ENCODE results near the gene FGFBP1. TPM values are rescaled to one million over a fixed set of nuclear protein-coding genes. Genes with fewer than 3 reads are reported as not detected.

The FGFBP1 gene
- total and polyA plus RNA-seq, 9 of the 15 experiments (the other 6 are each of a cell fraction or from before 2014, with no cell fraction given) = not detected

DNA sequence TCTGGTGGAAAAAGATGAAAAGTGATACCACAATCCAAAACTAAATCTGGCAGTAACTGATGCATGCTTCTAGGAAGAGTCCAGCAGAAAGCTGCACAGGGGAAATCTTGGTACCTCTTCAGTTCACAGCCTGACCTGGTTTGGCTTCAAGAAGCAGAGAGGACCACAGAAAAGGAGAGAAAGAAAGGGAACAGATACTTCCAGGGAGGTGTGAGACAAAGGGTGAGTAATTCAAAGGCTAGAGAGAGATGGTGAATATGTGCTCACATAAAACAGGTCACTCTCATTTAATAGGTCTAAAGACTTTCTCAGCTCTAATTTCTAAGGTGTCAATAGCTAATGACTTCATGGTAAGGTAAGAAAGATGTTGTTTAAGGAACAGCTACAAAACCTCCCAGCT, 13.2 kb upstream of the FGFBP1 start:
- no peak overlapping the region for H3K4me2 ChIP-seq (ENCODE audit: insufficient read depth, low read length)
- intact Hi-C loops (cut with micrococcal nuclease) (no loop called here), in situ Hi-C loops (cut with MboI) (no loop called here)
- H3K4me1 ChIP-seq (replicated peaks in 1 of 2; ENCODE audit: control insufficient read depth in 2 of 2, insufficient read depth in 2 of 2, low read length in 2 of 2) = no peaks in the 10 kb centered on the region
- ATAC-seq (no peak), DNase-seq (ENCODE audit: extremely low read depth in 1 of 4, low spot score in 3 of 4) (no peak), FAIRE-seq (no peak)
- no peaks in the 10 kb centered on the region for H3K36me3 ChIP-seq (ENCODE audit: control insufficient read depth, insufficient read depth, low read length)
- peaks cover 0 to 12% of the 10 kb centered on the region in 2 experiments; a peak in 1 of 5 replicates for H3K27me3 ChIP-seq (ENCODE audit: control insufficient read depth in 2 of 2, insufficient read depth in 2 of 2, low read length in 2 of 2)
- ChIA-PET POLR2A (interaction anchor here (0.6 kb wide), 1 partner anchor 48 kb away, joined by 3 read pairs; no protein-coding TSS in a partner anchor), CTCF (ENCODE audit: low intra/inter-chr PET ratio) (no interaction called here)
- H3K9me3 ChIP-seq (replicated peaks; ENCODE audit: control insufficient read depth, insufficient read depth, low read depth, low read length) = no peaks in the 10 kb centered on the region
- no peak overlapping the region for H3K27ac ChIP-seq (ENCODE audit: extremely low read depth, low read depth, low read length)
- H3K9ac ChIP-seq (ENCODE audit: insufficient read depth in 1 of 2, low read depth in 2 of 2, low read length in 2 of 2) = no peak overlapping the region
- TF ChIP-seq MITF (IDR thresholded peaks at IDR 0.05) (no peak), PRMT5 (CRISPR knock-in tag; IDR thresholded peaks at IDR 0.05) (no peak), HSF4 (CRISPR knock-in tag; IDR thresholded peaks at IDR 0.05; ENCODE audit: borderline replicate concordance) (no peak), ZNF830 (CRISPR knock-in tag; IDR thresholded peaks at IDR 0.05) (no peak), FOXA1 (IDR thresholded peaks at IDR 0.05; ENCODE audit: borderline replicate concordance) (no peak), MAFK (IDR thresholded peaks at IDR 0.05; ENCODE audit: low read length) (no peak), ZNF175 (CRISPR knock-in tag; IDR thresholded peaks at IDR 0.05; ENCODE audit: low read depth) (no peak)
- H3K79me2 ChIP-seq (ENCODE audit: control insufficient read depth, insufficient read depth, low read length) = no peaks in the 10 kb centered on the region
- no peaks in the 10 kb centered on the region for H3K9me1 ChIP-seq (ENCODE audit: control insufficient read depth, insufficient read depth, low read length)
- BruUV-seq (replicated peaks) = no TSS peak
- H4K20me1 ChIP-seq (replicated peaks; ENCODE audit: control insufficient read depth, insufficient read depth, low read length) = no peaks in the 10 kb centered on the region
- H2AFZ ChIP-seq (ENCODE audit: low read depth, low read length) = no peak overlapping the region
- H3K4me3 ChIP-seq = no peak overlapping the region
